D721Med (cell line): ENCODE results near the gene LRRC25.

ENCODE experiments used
- DNase-seq: peaks from one replicate; pipeline ENCODE4 v3.0.0; 2011; ENCODE audit warnings: low spot score; ENCODE audit not compliant: insufficient read length
- FAIRE-seq: peaks from 2 replicates; lab custom pipeline; 2011; peaks lifted over from hg19 to GRCh38; lab: Jason Lieb, UNC
- TF ChIP-seq, protein P1 (sequence below): IDR thresholded peaks from 2 replicates; pipeline ENCODE4 v1.5.1; 2012; ENCODE audit warnings: mild to moderate bottlenecking, control low read depth; ENCODE audit not compliant: insufficient read depth; ENCODE audit errors: missing control alignments

The LRRC25 gene

DNA sequence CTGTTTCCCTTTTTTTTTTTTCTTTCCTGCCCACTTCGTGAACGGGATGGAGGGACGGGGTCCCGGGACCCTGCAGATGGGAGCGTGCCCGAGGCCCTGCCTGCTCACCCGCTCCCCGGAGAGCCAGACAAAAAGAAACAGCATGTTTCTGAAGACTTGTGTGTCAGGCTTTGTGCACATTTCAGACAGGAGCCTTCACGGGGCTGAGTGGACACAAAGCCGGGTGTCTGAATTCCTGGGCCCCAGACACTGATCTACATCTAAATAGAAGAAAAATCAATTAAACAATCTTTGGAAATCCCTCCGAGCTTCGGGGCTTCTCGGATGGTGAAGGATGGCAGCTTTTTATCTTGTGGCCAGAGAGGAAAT, 52.9 kb downstream of the LRRC25 start:
- DNase-seq (no peak), FAIRE-seq (no peak)
- TF ChIP-seq, protein P1, sequence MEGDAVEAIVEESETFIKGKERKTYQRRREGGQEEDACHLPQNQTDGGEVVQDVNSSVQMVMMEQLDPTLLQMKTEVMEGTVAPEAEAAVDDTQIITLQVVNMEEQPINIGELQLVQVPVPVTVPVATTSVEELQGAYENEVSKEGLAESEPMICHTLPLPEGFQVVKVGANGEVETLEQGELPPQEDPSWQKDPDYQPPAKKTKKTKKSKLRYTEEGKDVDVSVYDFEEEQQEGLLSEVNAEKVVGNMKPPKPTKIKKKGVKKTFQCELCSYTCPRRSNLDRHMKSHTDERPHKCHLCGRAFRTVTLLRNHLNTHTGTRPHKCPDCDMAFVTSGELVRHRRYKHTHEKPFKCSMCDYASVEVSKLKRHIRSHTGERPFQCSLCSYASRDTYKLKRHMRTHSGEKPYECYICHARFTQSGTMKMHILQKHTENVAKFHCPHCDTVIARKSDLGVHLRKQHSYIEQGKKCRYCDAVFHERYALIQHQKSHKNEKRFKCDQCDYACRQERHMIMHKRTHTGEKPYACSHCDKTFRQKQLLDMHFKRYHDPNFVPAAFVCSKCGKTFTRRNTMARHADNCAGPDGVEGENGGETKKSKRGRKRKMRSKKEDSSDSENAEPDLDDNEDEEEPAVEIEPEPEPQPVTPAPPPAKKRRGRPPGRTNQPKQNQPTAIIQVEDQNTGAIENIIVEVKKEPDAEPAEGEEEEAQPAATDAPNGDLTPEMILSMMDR = no peak

DNA sequence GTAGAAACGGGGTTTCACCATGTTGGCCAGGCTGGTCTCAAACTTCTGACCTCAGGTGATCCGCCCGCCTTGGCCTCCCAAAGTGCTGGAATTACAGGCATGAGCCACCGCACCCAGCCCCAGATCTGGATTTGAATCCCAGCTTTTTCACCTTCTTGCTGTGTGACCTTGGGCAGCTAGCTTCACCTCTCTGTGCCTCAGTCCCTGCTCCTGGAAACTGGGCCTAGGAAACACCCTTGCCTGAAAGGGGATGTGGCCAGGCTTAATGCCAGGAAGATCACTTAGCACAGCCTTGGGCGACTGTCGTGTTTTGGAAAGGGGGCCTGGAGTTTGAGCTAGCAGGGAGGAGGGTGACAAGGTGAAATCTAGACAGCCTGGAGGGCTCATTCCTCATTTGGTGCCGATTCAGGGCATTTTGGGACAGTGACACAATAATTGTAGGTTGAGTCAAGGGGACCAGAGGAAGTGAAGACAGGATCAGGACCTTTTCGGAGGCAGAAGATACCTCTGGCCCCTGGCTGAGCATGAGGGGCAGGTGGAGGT, 55.3 kb downstream of the LRRC25 start:
- DNase-seq (no peak), FAIRE-seq (no peak)
- TF ChIP-seq, protein P1 = no peak
